SK-N-SH (cell line): ENCODE measurements around the gene SCO2. TPM values are rescaled to one million over a fixed set of nuclear protein-coding genes. Genes with fewer than 3 reads are reported as not detected.

Source experiments
- CTCF ChIA-PET: fragments of 300-600, 350-600 bp; formaldehyde crosslinking; extraction: SDS; loops from one replicate; lab custom pipeline; 2021; lab: Yijun Ruan, JAX
- POLR2A ChIA-PET: fragments of 350-600 bp; sonication (Branson Sonifier 250); formaldehyde crosslinking; extraction: SDS; loops from one replicate; lab custom pipeline; 2020; ENCODE audit warnings: antibody characterized with exemption, inconsistent platforms; lab: Yijun Ruan, JAX
- DNase-seq: peaks from one replicate; pipeline ENCODE4 v3.0.0; 2012
- H2AFZ ChIP-seq: fragments of 200-600 bp; sonication (generic); 2 replicates; pipeline ENCODE4 v1.8.1; 2016; ENCODE audit warnings: antibody characterized with exemption, mild to moderate bottlenecking, low read depth
- H3F3A ChIP-seq: fragments of 200-600 bp; sonication (generic); replicated peaks from 2 replicates; pipeline ENCODE3; 2016; ENCODE audit warnings: antibody characterized with exemption, mild to moderate bottlenecking; ENCODE audit not compliant: insufficient read depth
- H3K27ac ChIP-seq, 2 experiments: fragments of 200-500 bp in 1 of 2; fragments of 200-600 bp in 1 of 2; sonication (Bioruptor generic) in 1 of 2; sonication (generic), shearing (Covaris generic) in 1 of 2; 2 replicates each; pipeline versions ENCODE4 v1.5.1 to v1.6.1; 2014 to 2016; ENCODE audit warnings: low read depth in 2 of 2, inconsistent platforms in 1 of 2, low read length in 1 of 2, mild to moderate bottlenecking in 1 of 2, mixed read lengths in 1 of 2
- H3K27me3 ChIP-seq: fragments of 200-600 bp; sonication (generic), shearing (Covaris generic); 2 replicates; pipeline ENCODE4 v1.6.1; 2016; ENCODE audit warnings: mixed run types; ENCODE audit not compliant: insufficient read depth
- H3K36me3 ChIP-seq, 2 experiments: fragments of 200-500 bp in 1 of 2; fragments of 200-600 bp in 1 of 2; sonication (Bioruptor generic) in 1 of 2; sonication (generic) in 1 of 2; replicated peaks in 1 of 2; 2 replicates each; pipeline versions ENCODE3 to v1.5.1; 2014 to 2016; ENCODE audit warnings: low read length in 1 of 2, mild to moderate bottlenecking in 1 of 2; ENCODE audit not compliant: insufficient read depth in 2 of 2, control insufficient read depth in 1 of 2
- H3K4me1 ChIP-seq, 2 experiments: fragments of 200-500 bp in 1 of 2; fragments of 200-600 bp in 1 of 2; sonication (Bioruptor generic) in 1 of 2; sonication (generic), shearing (Covaris generic) in 1 of 2; 2 replicates each; pipeline versions ENCODE4 v1.5.1 to v1.6.1; 2014 to 2016; ENCODE audit warnings: low read depth in 1 of 2, low read length in 1 of 2, mixed run types in 1 of 2; ENCODE audit not compliant: insufficient read depth in 2 of 2, control insufficient read depth in 1 of 2
- H3K4me2 ChIP-seq: fragments of 200-600 bp; sonication (generic), shearing (Covaris generic); 2 replicates; pipeline ENCODE4 v1.6.1; 2017; ENCODE audit warnings: mixed run types
- H3K4me3 ChIP-seq, 2 experiments: fragments of 200-500 bp in 1 of 2; fragments of 200-600 bp in 1 of 2; sonication (Bioruptor generic) in 1 of 2; sonication (generic), shearing (Covaris generic) in 1 of 2; 2 replicates each; pipeline versions ENCODE4 v1.5.1 to v1.8.1; 2014 to 2016; ENCODE audit warnings: low read depth in 2 of 2, inconsistent platforms in 1 of 2, low read length in 1 of 2, mild to moderate bottlenecking in 1 of 2, mixed read lengths in 1 of 2, moderate library complexity in 1 of 2
- H3K79me2 ChIP-seq: fragments of 200-600 bp; sonication (generic); 2 replicates; pipeline ENCODE4 v1.8.1; 2017; ENCODE audit warnings: mild to moderate bottlenecking; ENCODE audit not compliant: insufficient read depth
- H3K9ac ChIP-seq: fragments of 200-600 bp; sonication (generic); 2 replicates; pipeline ENCODE4 v1.6.1; 2017; ENCODE audit warnings: mixed run types
- H3K9me2 ChIP-seq: fragments of 200-600 bp; sonication (generic); 2 replicates; pipeline ENCODE4 v1.6.1; 2017; ENCODE audit warnings: mixed run types
- H3K9me3 ChIP-seq: fragments of 200-600 bp; sonication (generic); 2 replicates; pipeline ENCODE4 v1.6.1; 2017; ENCODE audit warnings: mixed run types, mild to moderate bottlenecking, moderate library complexity
- H4K20me1 ChIP-seq: fragments of 200-600 bp; sonication (generic); 2 replicates; pipeline ENCODE4 v1.6.1; 2017; ENCODE audit warnings: mild to moderate bottlenecking, mixed run types; ENCODE audit not compliant: insufficient read depth
- EP300 ChIP-seq, 2 experiments: IDR thresholded peaks; 2 replicates each; pipeline versions ENCODE4 v1.4.0 to v1.6.1; 2012; ENCODE audit warnings: borderline replicate concordance in 1 of 2, low read depth in 1 of 2, low read length in 1 of 2
- EZH2phosphoT487 ChIP-seq: fragments of 200-600 bp; sonication (generic); IDR thresholded peaks from 2 replicates; pipeline ENCODE4 v1.6.1; 2017; ENCODE audit warnings: low read depth, mixed run types, mild to moderate bottlenecking, antibody characterized with exemption, moderate library complexity, borderline replicate concordance
- FOSL2 ChIP-seq: IDR thresholded peaks from 2 replicates; pipeline ENCODE4 v1.4.0; 2012; ENCODE audit warnings: low read depth, mild to moderate bottlenecking, moderate library complexity, borderline replicate concordance
- FOXM1 ChIP-seq: IDR thresholded peaks from 2 replicates; pipeline ENCODE4 v1.4.0; 2012; ENCODE audit warnings: low read depth, mild to moderate bottlenecking
- GABPA ChIP-seq: IDR thresholded peaks from 2 replicates; pipeline ENCODE4 v1.4.0; 2012; ENCODE audit warnings: low read depth, mild to moderate bottlenecking
- GATA2 ChIP-seq: sonication (generic); formaldehyde crosslinking; IDR thresholded peaks from 2 replicates; pipeline ENCODE4 v1.5.0; 2020; ENCODE audit warnings: mild to moderate bottlenecking, missing genetic modification reagents
- MXI1 ChIP-seq: IDR thresholded peaks from 2 replicates; pipeline ENCODE4 v1.6.1; 2012; ENCODE audit warnings: mild to moderate bottlenecking, low read depth, low read length, improper control_type of control experiment
- NFIC ChIP-seq: IDR thresholded peaks from 2 replicates; pipeline ENCODE4 v1.4.0; 2012; ENCODE audit warnings: borderline replicate concordance
- NRF1 ChIP-seq: IDR thresholded peaks from 2 replicates; pipeline ENCODE4 v1.6.1; 2012; ENCODE audit warnings: low read depth, mild to moderate bottlenecking, low read length
- POLR2AphosphoS5 ChIP-seq: IDR thresholded peaks from 2 replicates; pipeline ENCODE4 v1.6.1; 2012; ENCODE audit warnings: low read depth, low read length
- RCOR1 ChIP-seq: fragments of 150-350 bp; IDR thresholded peaks from 2 replicates; pipeline ENCODE4 v1.6.1; 2017; ENCODE audit warnings: antibody characterized with exemption, low read length
- RFX5 ChIP-seq: IDR thresholded peaks from 2 replicates; pipeline ENCODE4 v1.6.1; 2012; ENCODE audit warnings: mild to moderate bottlenecking, improper control_type of control experiment, low read length
- SIN3A ChIP-seq: IDR thresholded peaks from 2 replicates; pipeline ENCODE4 v1.6.1; 2012; ENCODE audit warnings: low read depth, mild to moderate bottlenecking, low read length, moderate library complexity, borderline replicate concordance
- TCF12 ChIP-seq: IDR thresholded peaks from 2 replicates; pipeline ENCODE4 v1.4.0; 2012
- WGBS: methylation state at CpG from one replicate; pipeline ENCODE4 v1.1.6; 2017; ENCODE audit warnings: low lambda C conversion rate; 5-methylcytosine and 5-hydroxymethylcytosine counted together
- polyA plus RNA-seq, 3 experiments: library from polyadenylated mRNA; depleted of rRNA; stranded (reverse); fragments of >200 nt; gene quantifications; 2 replicates each; pipeline ENCODE4 v1.2.3, GENCODE V29; 2012
- TF ChIP-seq, protein P1 (sequence below): IDR thresholded peaks from 2 replicates; pipeline ENCODE4 v1.6.1; 2012; ENCODE audit warnings: mild to moderate bottlenecking, low read depth, low read length, moderate library complexity
- TF ChIP-seq, protein P2 (sequence below): IDR thresholded peaks from 2 replicates; pipeline ENCODE4 v1.4.0; 2012; ENCODE audit warnings: low read depth
- TF ChIP-seq, protein P3 (sequence below): fragments of 200-600 bp; sonication (generic); IDR thresholded peaks from 2 replicates; pipeline ENCODE4 v1.6.1; 2017; ENCODE audit warnings: antibody characterized with exemption, mild to moderate bottlenecking, moderate library complexity
- TF ChIP-seq, protein P4 (sequence below): fragments of 150-350 bp; IDR thresholded peaks from 2 replicates; pipeline ENCODE4 v1.6.1; 2017; ENCODE audit warnings: antibody characterized with exemption, low read length, low read depth, borderline replicate concordance
- TF ChIP-seq, protein P5 (sequence below): IDR thresholded peaks from 2 replicates; pipeline ENCODE4; 2012
- TF ChIP-seq, protein P6 (sequence below): IDR thresholded peaks from 2 replicates; pipeline ENCODE4 v1.4.0; 2012; ENCODE audit warnings: low read depth, borderline replicate concordance

Gene SCO2
- polyA plus RNA-seq, 1 of the 3 experiments (the other 2 are of a cell fraction) = 4.0 TPM

DNA sequence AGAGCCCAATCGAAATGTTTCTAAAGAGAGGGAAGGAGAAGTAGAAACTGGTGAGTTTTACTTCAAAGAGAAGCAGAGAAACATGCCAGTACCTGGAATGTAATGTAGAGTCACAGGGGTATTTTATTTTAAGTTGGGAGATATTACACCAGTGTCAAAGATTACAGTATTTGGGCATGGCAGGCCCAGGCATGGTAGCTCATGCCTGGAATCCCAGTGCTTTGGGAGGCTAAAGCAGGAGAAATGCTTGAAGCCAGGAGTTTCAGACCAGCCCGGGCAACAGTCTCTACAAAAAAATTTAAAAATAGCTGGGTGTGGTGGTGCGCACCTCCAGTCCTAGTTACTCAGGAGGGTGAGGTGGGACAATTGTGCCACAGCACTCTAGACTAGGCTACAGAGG, 34.6 kb upstream of the SCO2 start (continued):
- TF ChIP-seq, protein P1, sequence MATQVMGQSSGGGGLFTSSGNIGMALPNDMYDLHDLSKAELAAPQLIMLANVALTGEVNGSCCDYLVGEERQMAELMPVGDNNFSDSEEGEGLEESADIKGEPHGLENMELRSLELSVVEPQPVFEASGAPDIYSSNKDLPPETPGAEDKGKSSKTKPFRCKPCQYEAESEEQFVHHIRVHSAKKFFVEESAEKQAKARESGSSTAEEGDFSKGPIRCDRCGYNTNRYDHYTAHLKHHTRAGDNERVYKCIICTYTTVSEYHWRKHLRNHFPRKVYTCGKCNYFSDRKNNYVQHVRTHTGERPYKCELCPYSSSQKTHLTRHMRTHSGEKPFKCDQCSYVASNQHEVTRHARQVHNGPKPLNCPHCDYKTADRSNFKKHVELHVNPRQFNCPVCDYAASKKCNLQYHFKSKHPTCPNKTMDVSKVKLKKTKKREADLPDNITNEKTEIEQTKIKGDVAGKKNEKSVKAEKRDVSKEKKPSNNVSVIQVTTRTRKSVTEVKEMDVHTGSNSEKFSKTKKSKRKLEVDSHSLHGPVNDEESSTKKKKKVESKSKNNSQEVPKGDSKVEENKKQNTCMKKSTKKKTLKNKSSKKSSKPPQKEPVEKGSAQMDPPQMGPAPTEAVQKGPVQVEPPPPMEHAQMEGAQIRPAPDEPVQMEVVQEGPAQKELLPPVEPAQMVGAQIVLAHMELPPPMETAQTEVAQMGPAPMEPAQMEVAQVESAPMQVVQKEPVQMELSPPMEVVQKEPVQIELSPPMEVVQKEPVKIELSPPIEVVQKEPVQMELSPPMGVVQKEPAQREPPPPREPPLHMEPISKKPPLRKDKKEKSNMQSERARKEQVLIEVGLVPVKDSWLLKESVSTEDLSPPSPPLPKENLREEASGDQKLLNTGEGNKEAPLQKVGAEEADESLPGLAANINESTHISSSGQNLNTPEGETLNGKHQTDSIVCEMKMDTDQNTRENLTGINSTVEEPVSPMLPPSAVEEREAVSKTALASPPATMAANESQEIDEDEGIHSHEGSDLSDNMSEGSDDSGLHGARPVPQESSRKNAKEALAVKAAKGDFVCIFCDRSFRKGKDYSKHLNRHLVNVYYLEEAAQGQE = no peak
- TF ChIP-seq GATA2 (no peak), SIN3A (no peak), EP300 (IDR thresholded peaks at IDR 0.05; ENCODE audit: borderline replicate concordance in 1 of 2, low read depth in 1 of 2, low read length in 1 of 2) (no peak), RFX5 (no peak)
- TF ChIP-seq, protein P2, sequence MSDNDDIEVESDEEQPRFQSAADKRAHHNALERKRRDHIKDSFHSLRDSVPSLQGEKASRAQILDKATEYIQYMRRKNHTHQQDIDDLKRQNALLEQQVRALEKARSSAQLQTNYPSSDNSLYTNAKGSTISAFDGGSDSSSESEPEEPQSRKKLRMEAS = no peak

DNA sequence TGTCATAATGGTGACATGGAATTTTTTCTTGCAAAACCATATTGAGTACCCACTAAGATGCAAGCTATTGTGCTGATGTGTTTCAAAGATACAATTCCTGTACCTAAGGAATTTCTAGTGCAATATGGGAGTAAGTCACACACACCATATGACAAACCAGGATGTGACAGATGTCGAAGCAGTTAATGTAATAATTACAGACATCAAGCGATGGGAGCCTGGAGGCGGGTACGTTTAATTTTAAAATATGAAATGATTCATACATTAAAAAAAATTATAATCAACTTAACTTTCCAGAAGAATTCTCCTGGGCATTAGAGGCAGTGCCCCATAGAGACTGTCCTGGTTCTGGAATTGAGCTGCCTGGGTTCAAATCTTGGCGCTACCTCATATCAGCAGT, 31.3 kb upstream of the SCO2 start:
- Histone ChIP-seq H3K27me3 (no peaks in the 10 kb centered on the region), H3K9ac (no peak overlapping the region), H3K4me1 (no peaks in the 10 kb centered on the region; a peak in 1 of 4 replicates), H4K20me1 (no peaks in the 10 kb centered on the region), H3F3A (peaks cover 8% of the 10 kb centered on the region), H3K79me2 (no peaks in the 10 kb centered on the region), H3K9me2 (no peaks in the 10 kb centered on the region), H3K36me3 (no peaks in the 10 kb centered on the region), H3K4me3 (no peak overlapping the region), H3K27ac (no peak overlapping the region), H3K4me2 (no peak overlapping the region), H2AFZ (no peak overlapping the region), H3K9me3 (no peaks in the 10 kb centered on the region)
- ChIA-PET POLR2A (no interaction called here), CTCF (interaction anchor here (1.2 to 2.1 kb wide), 3 partner anchors 11 to 70 kb away, joined by 3 to 9 read pairs (median 5); partner anchors contain the start of genes KLHDC7B and SCO2)
- 44% methylated on average over 5 of the region's 5 CpGs for WGBS
- TF ChIP-seq MXI1 (no peak), GABPA (no peak), EZH2phosphoT487 (no peak), NRF1 (no peak), FOXM1 (no peak), POLR2AphosphoS5 (no peak), RCOR1 (no peak), TCF12 (no peak), FOSL2 (no peak), NFIC (no peak)
- TF ChIP-seq, protein P2 = no peak
- TF ChIP-seq, protein P3, sequence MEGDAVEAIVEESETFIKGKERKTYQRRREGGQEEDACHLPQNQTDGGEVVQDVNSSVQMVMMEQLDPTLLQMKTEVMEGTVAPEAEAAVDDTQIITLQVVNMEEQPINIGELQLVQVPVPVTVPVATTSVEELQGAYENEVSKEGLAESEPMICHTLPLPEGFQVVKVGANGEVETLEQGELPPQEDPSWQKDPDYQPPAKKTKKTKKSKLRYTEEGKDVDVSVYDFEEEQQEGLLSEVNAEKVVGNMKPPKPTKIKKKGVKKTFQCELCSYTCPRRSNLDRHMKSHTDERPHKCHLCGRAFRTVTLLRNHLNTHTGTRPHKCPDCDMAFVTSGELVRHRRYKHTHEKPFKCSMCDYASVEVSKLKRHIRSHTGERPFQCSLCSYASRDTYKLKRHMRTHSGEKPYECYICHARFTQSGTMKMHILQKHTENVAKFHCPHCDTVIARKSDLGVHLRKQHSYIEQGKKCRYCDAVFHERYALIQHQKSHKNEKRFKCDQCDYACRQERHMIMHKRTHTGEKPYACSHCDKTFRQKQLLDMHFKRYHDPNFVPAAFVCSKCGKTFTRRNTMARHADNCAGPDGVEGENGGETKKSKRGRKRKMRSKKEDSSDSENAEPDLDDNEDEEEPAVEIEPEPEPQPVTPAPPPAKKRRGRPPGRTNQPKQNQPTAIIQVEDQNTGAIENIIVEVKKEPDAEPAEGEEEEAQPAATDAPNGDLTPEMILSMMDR = no peak
- TF ChIP-seq, protein P4, sequence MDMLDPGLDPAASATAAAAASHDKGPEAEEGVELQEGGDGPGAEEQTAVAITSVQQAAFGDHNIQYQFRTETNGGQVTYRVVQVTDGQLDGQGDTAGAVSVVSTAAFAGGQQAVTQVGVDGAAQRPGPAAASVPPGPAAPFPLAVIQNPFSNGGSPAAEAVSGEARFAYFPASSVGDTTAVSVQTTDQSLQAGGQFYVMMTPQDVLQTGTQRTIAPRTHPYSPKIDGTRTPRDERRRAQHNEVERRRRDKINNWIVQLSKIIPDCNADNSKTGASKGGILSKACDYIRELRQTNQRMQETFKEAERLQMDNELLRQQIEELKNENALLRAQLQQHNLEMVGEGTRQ = no peak
- TF ChIP-seq, protein P5, sequence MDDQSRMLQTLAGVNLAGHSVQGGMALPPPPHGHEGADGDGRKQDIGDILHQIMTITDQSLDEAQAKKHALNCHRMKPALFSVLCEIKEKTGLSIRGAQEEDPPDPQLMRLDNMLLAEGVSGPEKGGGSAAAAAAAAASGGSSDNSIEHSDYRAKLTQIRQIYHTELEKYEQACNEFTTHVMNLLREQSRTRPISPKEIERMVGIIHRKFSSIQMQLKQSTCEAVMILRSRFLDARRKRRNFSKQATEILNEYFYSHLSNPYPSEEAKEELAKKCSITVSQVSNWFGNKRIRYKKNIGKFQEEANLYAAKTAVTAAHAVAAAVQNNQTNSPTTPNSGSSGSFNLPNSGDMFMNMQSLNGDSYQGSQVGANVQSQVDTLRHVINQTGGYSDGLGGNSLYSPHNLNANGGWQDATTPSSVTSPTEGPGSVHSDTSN = no peak
- TF ChIP-seq, protein P6, sequence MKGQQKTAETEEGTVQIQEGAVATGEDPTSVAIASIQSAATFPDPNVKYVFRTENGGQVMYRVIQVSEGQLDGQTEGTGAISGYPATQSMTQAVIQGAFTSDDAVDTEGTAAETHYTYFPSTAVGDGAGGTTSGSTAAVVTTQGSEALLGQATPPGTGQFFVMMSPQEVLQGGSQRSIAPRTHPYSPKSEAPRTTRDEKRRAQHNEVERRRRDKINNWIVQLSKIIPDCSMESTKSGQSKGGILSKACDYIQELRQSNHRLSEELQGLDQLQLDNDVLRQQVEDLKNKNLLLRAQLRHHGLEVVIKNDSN = no peak
- no peak for DNase-seq
